H1 (cell line): Measurements from ENCODE around the gene MAB21L3.

Experiments used
- CTCF ChIP-seq, 3 experiments: IDR thresholded peaks; 1 replicate in 2 of 3; 2 replicates in 1 of 3; pipeline versions ENCODE4 v1.5.1 to v1.6.1; 2011; ENCODE audit warnings: low read length in 3 of 3, mild to moderate bottlenecking in 3 of 3, inconsistent platforms in 2 of 3, low read depth in 1 of 3, moderate library complexity in 1 of 3; ENCODE audit not compliant: insufficient read depth in 1 of 3; ENCODE audit errors: control extremely low read depth in 1 of 3
- POLR2A ChIP-seq, 2 experiments: IDR thresholded peaks; 1 replicate in 1 of 2; 2 replicates in 1 of 2; pipeline ENCODE4 v1.6.1; 2011; ENCODE audit warnings: low read depth in 2 of 2, low read length in 2 of 2, mild to moderate bottlenecking in 2 of 2; ENCODE audit errors: control extremely low read depth in 1 of 2
- RFX5 ChIP-seq: IDR thresholded peaks from 2 replicates; pipeline ENCODE4 v1.6.1; 2011; ENCODE audit warnings: low read depth, low read length, improper control_type of control experiment, borderline replicate concordance
- RNF2 ChIP-seq: fragments of 200-900, 300-1000 bp; sonication (generic); IDR thresholded peaks from 2 replicates; pipeline ENCODE4 v1.7.1; 2016; ENCODE audit warnings: borderline replicate concordance, low read depth, mild to moderate bottlenecking, antibody characterized with exemption, low read length; ENCODE audit not compliant: poor library complexity, severe bottlenecking; ENCODE audit errors: missing control alignments

- no peak for TF ChIP-seq RFX5
- TF ChIP-seq POLR2A (IDR thresholded peaks at IDR 0.05; ENCODE audit: control extremely low read depth in 1 of 2, low read depth in 2 of 2, low read length in 2 of 2), result no peak
- no peak for TF ChIP-seq CTCF (IDR thresholded peaks at IDR 0.05; ENCODE audit: control extremely low read depth in 1 of 3, insufficient read depth in 1 of 3, low read depth in 1 of 3, low read length in 3 of 3)
- no peak for TF ChIP-seq RNF2
Observed at GRCh38 chr1:116089870-116090269, 21.3 kb upstream of the MAB21L3 start.
